DOHH2 (cell line): ENCODE measurements around the gene ZC3H14.

Experiments
- H3F3A ChIP-seq: fragments of 200-600 bp; sonication (generic), shearing (Covaris generic); 2 replicates; pipeline ENCODE4 v1.6.0; 2016; ENCODE audit warnings: antibody characterized with exemption, mild to moderate bottlenecking; ENCODE audit not compliant: control insufficient read depth, insufficient read depth
- H3K27ac ChIP-seq: fragments of 200-600 bp; sonication (generic); 2 replicates; pipeline ENCODE4 v1.5.1; 2014; ENCODE audit warnings: low read depth, mild to moderate bottlenecking, low read length, moderate library complexity
- H3K27me3 ChIP-seq: fragments of 200-600 bp; sonication (generic); 2 replicates; pipeline ENCODE4 v1.6.1; 2014; ENCODE audit warnings: mild to moderate bottlenecking, low read length, mixed read lengths; ENCODE audit not compliant: control insufficient read depth
- H3K36me3 ChIP-seq: fragments of 200-600 bp; sonication (generic); 2 replicates; pipeline ENCODE4 v1.6.1; 2014; ENCODE audit warnings: mild to moderate bottlenecking, low read length, moderate library complexity, mixed read lengths; ENCODE audit not compliant: control insufficient read depth
- H3K4me1 ChIP-seq: fragments of 200-600 bp; sonication (generic); 2 replicates; pipeline ENCODE4 v1.6.1; 2014; ENCODE audit warnings: mild to moderate bottlenecking, low read length, mixed read lengths; ENCODE audit not compliant: control insufficient read depth
- H3K4me2 ChIP-seq: fragments of 200-600 bp; sonication (generic); 2 replicates; pipeline ENCODE4 v1.6.0; 2014; ENCODE audit warnings: mild to moderate bottlenecking, low read length, moderate library complexity
- H3K4me3 ChIP-seq: fragments of 200-600 bp; sonication (generic); 2 replicates; pipeline ENCODE4 v1.5.1; 2014; ENCODE audit warnings: mild to moderate bottlenecking, low read length, mixed read lengths
- H3K79me2 ChIP-seq: fragments of 200-600 bp; sonication (generic); 2 replicates; pipeline ENCODE4 v1.6.1; 2014; ENCODE audit warnings: mild to moderate bottlenecking, low read length, mixed read lengths; ENCODE audit not compliant: control insufficient read depth
- H3K9me2 ChIP-seq: fragments of 200-600 bp; sonication (generic); replicated peaks from 2 replicates; pipeline ENCODE4 v1.6.1; 2014; ENCODE audit warnings: mild to moderate bottlenecking, low read length, mixed read lengths; ENCODE audit not compliant: control insufficient read depth
- H3K9me3 ChIP-seq: fragments of 200-600 bp; sonication (generic); 2 replicates; pipeline ENCODE4 v1.6.1; 2014; ENCODE audit warnings: antibody characterized with exemption, low read length, mixed read lengths; ENCODE audit not compliant: control insufficient read depth, insufficient read depth
- H4K20me1 ChIP-seq: fragments of 200-600 bp; sonication (generic); 2 replicates; pipeline ENCODE4 v1.6.0; 2014; ENCODE audit warnings: low read depth, mild to moderate bottlenecking, antibody characterized with exemption, low read length, moderate library complexity; ENCODE audit not compliant: control insufficient read depth, insufficient read depth
- EZH2phosphoT487 ChIP-seq: fragments of 200-600 bp; sonication (generic); IDR thresholded peaks from 2 replicates; pipeline ENCODE4 v1.6.1; 2017; ENCODE audit warnings: borderline replicate concordance, mild to moderate bottlenecking, antibody characterized with exemption, low read length, moderate library complexity, mixed read lengths
- TF ChIP-seq, protein P1 (sequence below): fragments of 200-600 bp; sonication (generic); IDR thresholded peaks from one replicate; pipeline ENCODE4 v1.5.1; 2014; ENCODE audit warnings: antibody characterized with exemption, mild to moderate bottlenecking, low read depth, low read length; ENCODE audit not compliant: poor library complexity, severe bottlenecking

The ZC3H14 gene

DNA sequence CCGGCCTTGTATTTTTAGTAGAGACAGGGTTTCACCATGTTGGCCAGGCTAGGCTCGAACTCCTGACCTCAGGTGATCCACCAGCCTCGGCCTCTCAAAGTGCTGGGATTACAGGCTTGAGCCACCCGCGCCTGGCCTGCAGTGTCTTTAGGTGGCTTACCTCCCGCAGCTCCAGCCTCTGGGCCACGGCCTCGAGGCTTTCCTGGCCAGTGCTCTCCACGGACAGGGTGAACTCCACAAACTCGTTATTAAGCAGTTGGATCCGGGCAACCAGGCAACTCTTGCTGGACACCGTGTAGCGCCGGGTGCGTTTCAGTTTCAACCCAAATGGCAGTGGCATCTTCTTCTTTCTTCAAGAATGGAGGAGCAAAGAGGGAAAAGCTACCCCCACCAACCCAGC is 12.8 kb upstream of the ZC3H14 start:
- Histone ChIP-seq H3K4me1 (peaks cover 8% of the 10 kb centered on the region), H3K4me3 (no peak overlapping the region), H3K9me2 (no peaks in the 10 kb centered on the region), H3K36me3 (no peaks in the 10 kb centered on the region), H4K20me1 (no peaks in the 10 kb centered on the region), H3F3A (no peaks in the 10 kb centered on the region), H3K27me3 (peaks cover 22% of the 10 kb centered on the region), H3K27ac (no peak overlapping the region), H3K4me2 (no peak overlapping the region), H3K79me2 (no peaks in the 10 kb centered on the region), H3K9me3 (no peaks in the 10 kb centered on the region)
- TF ChIP-seq, protein P1, sequence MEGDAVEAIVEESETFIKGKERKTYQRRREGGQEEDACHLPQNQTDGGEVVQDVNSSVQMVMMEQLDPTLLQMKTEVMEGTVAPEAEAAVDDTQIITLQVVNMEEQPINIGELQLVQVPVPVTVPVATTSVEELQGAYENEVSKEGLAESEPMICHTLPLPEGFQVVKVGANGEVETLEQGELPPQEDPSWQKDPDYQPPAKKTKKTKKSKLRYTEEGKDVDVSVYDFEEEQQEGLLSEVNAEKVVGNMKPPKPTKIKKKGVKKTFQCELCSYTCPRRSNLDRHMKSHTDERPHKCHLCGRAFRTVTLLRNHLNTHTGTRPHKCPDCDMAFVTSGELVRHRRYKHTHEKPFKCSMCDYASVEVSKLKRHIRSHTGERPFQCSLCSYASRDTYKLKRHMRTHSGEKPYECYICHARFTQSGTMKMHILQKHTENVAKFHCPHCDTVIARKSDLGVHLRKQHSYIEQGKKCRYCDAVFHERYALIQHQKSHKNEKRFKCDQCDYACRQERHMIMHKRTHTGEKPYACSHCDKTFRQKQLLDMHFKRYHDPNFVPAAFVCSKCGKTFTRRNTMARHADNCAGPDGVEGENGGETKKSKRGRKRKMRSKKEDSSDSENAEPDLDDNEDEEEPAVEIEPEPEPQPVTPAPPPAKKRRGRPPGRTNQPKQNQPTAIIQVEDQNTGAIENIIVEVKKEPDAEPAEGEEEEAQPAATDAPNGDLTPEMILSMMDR: no peak
- no peak for TF ChIP-seq EZH2phosphoT487

DNA sequence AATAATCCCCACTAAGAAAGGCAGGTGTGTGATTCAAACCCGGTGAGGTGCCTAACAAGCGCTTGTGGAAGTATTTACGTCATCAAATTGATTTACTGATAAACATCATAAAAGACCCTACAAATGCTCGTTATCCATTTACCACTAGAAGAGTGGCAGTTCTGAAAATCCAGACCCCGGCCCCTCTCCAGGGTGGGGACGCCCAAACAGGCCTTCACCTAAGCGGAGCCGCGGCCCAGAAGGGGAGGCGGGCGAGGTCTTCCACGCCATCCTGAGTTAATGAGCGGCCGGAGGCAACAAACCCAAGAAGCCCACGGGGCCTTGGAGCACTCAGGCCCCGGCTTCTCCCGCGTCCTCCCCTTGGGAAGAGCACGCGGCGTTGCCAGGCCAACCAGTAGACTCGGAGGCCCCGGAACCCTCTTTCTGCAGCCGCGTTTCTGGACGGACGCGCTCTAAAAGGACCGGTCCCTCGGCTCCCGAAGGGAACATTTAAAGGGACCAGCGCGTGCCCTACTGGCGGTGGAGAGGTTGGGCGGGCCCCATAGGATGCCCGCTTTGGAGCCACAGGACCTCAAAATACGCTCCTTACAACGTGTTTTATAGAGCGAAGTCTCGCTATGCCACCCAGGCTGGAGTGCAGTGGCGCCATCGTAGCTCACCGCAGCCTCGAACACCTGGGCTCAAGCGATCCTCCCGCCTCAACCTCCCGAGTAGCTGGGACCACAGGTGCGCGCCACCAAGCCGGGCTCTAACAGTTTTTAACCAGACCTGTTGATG is 11.6 kb upstream of the ZC3H14 start:
- H3F3A ChIP-seq: no peaks in the 10 kb centered on the region
- H3K4me1 ChIP-seq: peaks cover 11% of the 10 kb centered on the region
- no peaks in the 10 kb centered on the region for H3K79me2 ChIP-seq
- no peaks in the 10 kb centered on the region for H3K36me3 ChIP-seq
- H3K9me3 ChIP-seq: no peaks in the 10 kb centered on the region
- peaks cover 34% of the 10 kb centered on the region for H3K27me3 ChIP-seq
- no peak overlapping the region for H3K4me2 ChIP-seq
- no peak overlapping the region for H3K27ac ChIP-seq
- H4K20me1 ChIP-seq: no peaks in the 10 kb centered on the region
- H3K4me3 ChIP-seq: no peak overlapping the region
- H3K9me2 ChIP-seq: no peaks in the 10 kb centered on the region
- TF ChIP-seq EZH2phosphoT487: no peak
- TF ChIP-seq, protein P1: no peak

DNA sequence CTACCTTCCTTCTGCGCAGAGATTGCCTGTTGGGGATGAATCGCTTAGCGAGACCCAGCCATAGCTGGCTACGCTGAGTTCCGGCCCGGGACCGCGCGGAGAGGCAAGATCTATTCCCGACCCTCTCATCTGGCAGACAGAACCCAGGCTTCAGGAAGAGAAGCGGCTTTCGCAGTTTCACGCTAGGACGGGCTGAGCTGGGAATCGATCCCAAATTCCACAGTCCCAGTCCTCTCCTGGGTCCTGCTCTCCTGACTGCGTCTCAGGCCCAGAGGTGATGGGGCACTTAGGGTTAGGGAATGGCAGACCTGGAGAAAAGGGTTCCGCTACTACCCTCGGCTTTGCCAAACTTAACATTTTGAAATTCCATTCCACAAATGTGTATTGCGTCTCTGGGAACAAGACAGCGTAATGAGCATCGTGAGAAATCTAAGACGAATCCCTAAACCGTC is 10.8 kb upstream of the ZC3H14 start:
- Histone ChIP-seq H3K4me3 (no peak overlapping the region), H3K79me2 (no peaks in the 10 kb centered on the region), H3K36me3 (no peaks in the 10 kb centered on the region), H3K4me1 (peaks cover 16% of the 10 kb centered on the region), H3F3A (no peaks in the 10 kb centered on the region), H3K27ac (no peak overlapping the region), H3K9me3 (no peaks in the 10 kb centered on the region), H3K4me2 (no peak overlapping the region), H3K9me2 (no peaks in the 10 kb centered on the region), H3K27me3 (peaks cover 41% of the 10 kb centered on the region), H4K20me1 (no peaks in the 10 kb centered on the region)
- no peak for TF ChIP-seq EZH2phosphoT487
- TF ChIP-seq, protein P1: no peak
